Measurements from ENCODE around the gene CCDC116.

DNA sequence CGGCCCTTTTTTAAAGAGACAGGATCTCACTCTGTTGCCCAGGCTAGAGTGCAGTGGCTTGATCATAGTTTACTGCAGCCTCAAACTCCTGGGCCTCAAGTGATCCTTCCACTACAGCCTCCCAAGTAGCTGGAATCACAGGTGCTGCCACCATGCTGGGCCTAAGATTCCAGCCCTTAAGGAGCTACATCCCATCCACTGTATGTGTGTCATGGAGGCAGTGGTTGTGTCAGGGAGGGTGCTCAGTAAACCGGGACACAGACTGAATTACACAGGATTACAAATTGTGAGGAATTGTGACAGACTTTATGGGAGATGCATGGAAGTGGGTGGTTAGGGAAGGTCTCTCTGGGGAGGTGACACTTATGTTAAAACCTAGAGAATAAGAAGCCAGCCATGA is 31.2 kb downstream of the CCDC116 start:
- TF ChIP-seq, protein P1, sequence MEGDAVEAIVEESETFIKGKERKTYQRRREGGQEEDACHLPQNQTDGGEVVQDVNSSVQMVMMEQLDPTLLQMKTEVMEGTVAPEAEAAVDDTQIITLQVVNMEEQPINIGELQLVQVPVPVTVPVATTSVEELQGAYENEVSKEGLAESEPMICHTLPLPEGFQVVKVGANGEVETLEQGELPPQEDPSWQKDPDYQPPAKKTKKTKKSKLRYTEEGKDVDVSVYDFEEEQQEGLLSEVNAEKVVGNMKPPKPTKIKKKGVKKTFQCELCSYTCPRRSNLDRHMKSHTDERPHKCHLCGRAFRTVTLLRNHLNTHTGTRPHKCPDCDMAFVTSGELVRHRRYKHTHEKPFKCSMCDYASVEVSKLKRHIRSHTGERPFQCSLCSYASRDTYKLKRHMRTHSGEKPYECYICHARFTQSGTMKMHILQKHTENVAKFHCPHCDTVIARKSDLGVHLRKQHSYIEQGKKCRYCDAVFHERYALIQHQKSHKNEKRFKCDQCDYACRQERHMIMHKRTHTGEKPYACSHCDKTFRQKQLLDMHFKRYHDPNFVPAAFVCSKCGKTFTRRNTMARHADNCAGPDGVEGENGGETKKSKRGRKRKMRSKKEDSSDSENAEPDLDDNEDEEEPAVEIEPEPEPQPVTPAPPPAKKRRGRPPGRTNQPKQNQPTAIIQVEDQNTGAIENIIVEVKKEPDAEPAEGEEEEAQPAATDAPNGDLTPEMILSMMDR (conservative IDR thresholded peaks at IDR 0.05; ENCODE audit: low read length) = no peak
- TF ChIP-seq EZH2phosphoT487 (IDR thresholded peaks at IDR 0.05; ENCODE audit: borderline replicate concordance) = no peak

All from Loucy (cell line).